Vagina (tissue), 2 donors: ENCODE data around the gene MBNL2. TPM values are rescaled to one million over a fixed set of nuclear protein-coding genes. Genes with fewer than 3 reads are reported as not detected.

Source experiments
- DNase-seq, 2 donors: peaks; one replicate each; pipeline ENCODE4 v3.0.0-alpha.2; 2017; ENCODE audit errors: extremely low spot score in 2 of 2
- H3K27ac ChIP-seq: fragments of 200-600 bp; sonication (generic); one replicate; pipeline ENCODE4 v1.5.1; 2019
- H3K27me3 ChIP-seq: fragments of 200-600 bp; sonication (generic); one replicate; pipeline ENCODE4 v1.5.1; 2019
- H3K36me3 ChIP-seq, 2 donors: fragments of 200-600 bp; sonication (generic); one replicate each; pipeline ENCODE4 v1.5.1; 2017 to 2019
- H3K4me1 ChIP-seq: fragments of 200-600 bp; sonication (generic); one replicate; pipeline ENCODE4 v1.5.1; 2019
- H3K4me3 ChIP-seq, 2 donors: fragments of 200-600 bp; sonication (generic); 1 replicate in 1 of 2; 2 replicates in 1 of 2; pipeline ENCODE4 v1.5.1; 2016 to 2019
- H3K9me3 ChIP-seq: fragments of 200-600 bp; sonication (generic); one replicate; pipeline ENCODE4 v1.5.1; 2019
- POLR2A ChIP-seq, 2 donors: fragments of 450-650 bp; IDR thresholded peaks; one replicate each; pipeline ENCODE4 v1.6.1; 2017; ENCODE audit warnings: antibody characterized with exemption in 2 of 2, mild to moderate bottlenecking in 2 of 2, moderate library complexity in 2 of 2
- POLR2AphosphoS5 ChIP-seq, 2 donors: sonication (generic); formaldehyde crosslinking; IDR thresholded peaks; one replicate each; pipeline ENCODE4 v1.9.0; 2017; ENCODE audit warnings: antibody characterized with exemption in 2 of 2, mild to moderate bottlenecking in 2 of 2, low read depth in 1 of 2; ENCODE audit not compliant: insufficient read depth in 1 of 2
- intact Hi-C: fragments of 100-400 bp; cut with DNase I; formaldehyde crosslinking; loops from one replicate; pipeline ENCODE4 v1.15.1; 2023
- total RNA-seq: library from RNA; depleted of rRNA; stranded (reverse); fragments of >200 nt; gene quantifications from one replicate; pipeline ENCODE4 v1.2.3, GENCODE V29; 2016
- TF ChIP-seq, protein P1 (sequence below), 3 experiments: fragments of 450-650 bp in 2 of 3; fragments of 200-600 bp in 1 of 3; sonication (generic) in 1 of 3; IDR thresholded peaks; one replicate each; pipeline ENCODE4 v1.5.1; 2017 to 2019; ENCODE audit warnings: antibody characterized with exemption in 3 of 3, mild to moderate bottlenecking in 2 of 3, moderate library complexity in 2 of 3

The MBNL2 gene
- total RNA-seq, 1 donor from 2014 or later, result 63.1 TPM

DNA sequence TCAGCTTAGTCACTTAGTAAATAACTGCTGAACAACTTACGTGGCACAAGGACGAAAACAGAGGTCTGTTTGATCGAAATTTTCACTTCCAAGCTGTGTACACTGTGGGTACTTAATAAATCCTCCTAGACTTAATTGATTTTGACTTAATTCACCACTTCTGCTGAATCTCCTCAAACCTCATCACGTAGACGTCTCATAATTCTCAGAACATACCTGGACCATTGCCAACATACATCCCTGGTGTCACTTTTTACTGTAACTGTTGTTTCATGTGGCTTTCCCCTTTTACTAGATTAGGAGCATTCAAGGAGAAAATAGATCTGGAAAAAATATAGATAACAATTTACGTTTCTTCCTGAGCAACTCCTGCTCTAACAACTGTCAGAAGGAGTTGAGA lies 105.0 kb downstream of the MBNL2 start:
- Histone ChIP-seq H3K27me3 (no peaks in the 10 kb centered on the region), H3K4me1 (peaks cover 33% of the 10 kb centered on the region), H3K36me3 (no peaks in the 10 kb centered on the region), H3K4me3 (no peak overlapping the region), H3K27ac (no peak overlapping the region), H3K9me3 (no peaks in the 10 kb centered on the region)
- TF ChIP-seq POLR2AphosphoS5 (IDR thresholded peaks at IDR 0.05; ENCODE audit: insufficient read depth in 1 of 2, low read depth in 1 of 2) (no peak), POLR2A (IDR thresholded peaks at IDR 0.05) (no peak)
- TF ChIP-seq, protein P1, sequence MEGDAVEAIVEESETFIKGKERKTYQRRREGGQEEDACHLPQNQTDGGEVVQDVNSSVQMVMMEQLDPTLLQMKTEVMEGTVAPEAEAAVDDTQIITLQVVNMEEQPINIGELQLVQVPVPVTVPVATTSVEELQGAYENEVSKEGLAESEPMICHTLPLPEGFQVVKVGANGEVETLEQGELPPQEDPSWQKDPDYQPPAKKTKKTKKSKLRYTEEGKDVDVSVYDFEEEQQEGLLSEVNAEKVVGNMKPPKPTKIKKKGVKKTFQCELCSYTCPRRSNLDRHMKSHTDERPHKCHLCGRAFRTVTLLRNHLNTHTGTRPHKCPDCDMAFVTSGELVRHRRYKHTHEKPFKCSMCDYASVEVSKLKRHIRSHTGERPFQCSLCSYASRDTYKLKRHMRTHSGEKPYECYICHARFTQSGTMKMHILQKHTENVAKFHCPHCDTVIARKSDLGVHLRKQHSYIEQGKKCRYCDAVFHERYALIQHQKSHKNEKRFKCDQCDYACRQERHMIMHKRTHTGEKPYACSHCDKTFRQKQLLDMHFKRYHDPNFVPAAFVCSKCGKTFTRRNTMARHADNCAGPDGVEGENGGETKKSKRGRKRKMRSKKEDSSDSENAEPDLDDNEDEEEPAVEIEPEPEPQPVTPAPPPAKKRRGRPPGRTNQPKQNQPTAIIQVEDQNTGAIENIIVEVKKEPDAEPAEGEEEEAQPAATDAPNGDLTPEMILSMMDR (IDR thresholded peaks at IDR 0.05), result no peak
- no peak for DNase-seq
- intact Hi-C loops, result no loop called here

DNA sequence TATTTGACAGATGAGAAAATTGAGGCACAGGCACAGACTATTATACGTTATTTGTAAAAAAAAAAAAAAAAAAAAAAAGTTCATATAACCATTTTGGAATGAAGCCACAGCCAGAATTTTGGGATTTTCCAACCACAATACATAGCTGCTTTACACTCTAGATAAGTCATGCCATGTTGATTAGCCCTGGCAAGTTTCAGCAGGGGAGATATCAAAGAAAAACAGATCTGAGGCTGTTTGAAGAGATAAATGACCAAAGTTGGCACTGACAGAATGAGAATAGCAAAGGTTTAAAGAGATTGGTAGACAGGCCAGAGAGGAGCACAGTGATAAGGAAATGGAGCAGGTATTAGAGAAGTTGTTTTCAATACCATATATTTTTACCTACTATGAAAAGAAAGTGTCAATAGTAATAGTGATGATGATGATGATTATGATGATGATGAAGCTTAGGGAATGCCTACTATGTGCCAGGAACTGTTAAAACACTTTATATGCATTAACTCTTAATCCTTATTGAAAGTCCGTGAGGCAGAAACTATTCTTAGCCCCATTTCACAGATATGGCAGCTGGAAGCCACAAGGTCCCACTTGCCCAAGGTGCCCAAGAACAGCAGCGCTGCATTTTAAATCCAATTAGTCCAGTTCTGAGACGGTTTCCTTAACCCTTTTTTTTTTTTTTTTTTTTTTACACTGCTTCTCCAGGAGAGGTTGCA lies 105.5 kb downstream of the MBNL2 start:
- Histone ChIP-seq H3K4me1 (peaks cover 34% of the 10 kb centered on the region), H3K27me3 (no peaks in the 10 kb centered on the region), H3K36me3 (no peaks in the 10 kb centered on the region), H3K9me3 (no peaks in the 10 kb centered on the region), H3K27ac (no peak overlapping the region), H3K4me3 (no peak overlapping the region)
- intact Hi-C loops, result no loop called here
- TF ChIP-seq, protein P1 (IDR thresholded peaks at IDR 0.05), result no peak
- TF ChIP-seq POLR2AphosphoS5 (IDR thresholded peaks at IDR 0.05; ENCODE audit: insufficient read depth in 1 of 2, low read depth in 1 of 2) (no peak), POLR2A (IDR thresholded peaks at IDR 0.05) (no peak)
- DNase-seq, result no peak

DNA sequence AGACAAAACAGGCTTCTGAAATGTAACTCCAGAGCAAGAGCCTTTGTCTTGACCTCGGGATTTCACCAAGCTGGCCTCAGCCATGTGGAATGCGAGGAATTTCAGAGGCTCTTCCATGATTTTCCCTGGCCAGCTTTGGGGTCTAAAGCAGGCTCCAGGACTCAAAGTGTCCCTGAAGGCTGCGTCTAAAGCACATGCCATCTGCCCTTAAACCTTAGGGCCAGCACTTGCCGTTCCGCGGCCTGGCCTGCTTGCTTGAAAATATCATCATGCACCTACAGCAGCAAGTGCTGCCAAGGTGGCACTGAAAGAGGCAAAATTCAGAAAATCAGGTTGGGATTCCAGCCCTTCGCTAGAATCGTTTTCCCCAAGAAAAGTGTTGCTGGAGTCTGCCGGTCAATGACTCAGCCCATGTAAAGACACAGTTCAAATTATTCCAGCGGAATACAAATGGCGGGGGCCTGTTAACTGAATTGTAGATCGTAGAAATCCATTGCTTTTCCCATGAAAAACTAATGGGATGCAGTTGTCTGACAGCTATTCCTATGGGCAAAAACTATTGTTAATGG lies 106.2 kb downstream of the MBNL2 start:
- H3K27me3 ChIP-seq, result no peaks in the 10 kb centered on the region
- peaks cover 40% of the 10 kb centered on the region for H3K4me1 ChIP-seq
- H3K4me3 ChIP-seq, result no peak overlapping the region
- H3K36me3 ChIP-seq, result no peaks in the 10 kb centered on the region
- DNase-seq, result no peak
- H3K27ac ChIP-seq, result no peak overlapping the region
- TF ChIP-seq POLR2A (IDR thresholded peaks at IDR 0.05) (no peak), POLR2AphosphoS5 (IDR thresholded peaks at IDR 0.05; ENCODE audit: insufficient read depth in 1 of 2, low read depth in 1 of 2) (no peak)
- TF ChIP-seq, protein P1 (IDR thresholded peaks at IDR 0.05), result no peak
- no peaks in the 10 kb centered on the region for H3K9me3 ChIP-seq
- intact Hi-C loops, result no loop called here

DNA sequence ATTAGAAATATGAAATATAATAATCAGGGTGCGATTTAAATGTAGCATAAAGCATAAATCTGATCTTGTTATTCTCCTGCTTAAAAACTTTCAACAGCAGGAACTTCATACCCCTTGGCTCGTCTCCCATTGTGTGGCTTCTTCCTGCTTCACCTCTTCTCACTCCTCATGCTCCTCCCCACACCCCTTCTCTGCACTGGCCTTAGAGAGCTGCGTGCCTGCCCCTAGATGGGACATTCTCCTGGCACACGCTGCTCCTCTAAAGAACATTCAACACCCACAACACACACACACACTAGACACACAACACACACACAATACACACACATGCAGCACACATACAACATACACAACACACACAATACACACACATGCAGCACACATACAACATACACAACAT lies 107.2 kb downstream of the MBNL2 start:
- Histone ChIP-seq H3K4me3 (no peak overlapping the region), H3K36me3 (no peaks in the 10 kb centered on the region), H3K9me3 (no peaks in the 10 kb centered on the region), H3K27ac (no peak overlapping the region), H3K27me3 (no peaks in the 10 kb centered on the region), H3K4me1 (peaks cover 43% of the 10 kb centered on the region)
- no peak for DNase-seq
- intact Hi-C loops, result no loop called here
- TF ChIP-seq POLR2AphosphoS5 (IDR thresholded peaks at IDR 0.05; ENCODE audit: insufficient read depth in 1 of 2, low read depth in 1 of 2) (no peak), POLR2A (IDR thresholded peaks at IDR 0.05) (no peak)
- TF ChIP-seq, protein P1 (IDR thresholded peaks at IDR 0.05), result no peak

DNA sequence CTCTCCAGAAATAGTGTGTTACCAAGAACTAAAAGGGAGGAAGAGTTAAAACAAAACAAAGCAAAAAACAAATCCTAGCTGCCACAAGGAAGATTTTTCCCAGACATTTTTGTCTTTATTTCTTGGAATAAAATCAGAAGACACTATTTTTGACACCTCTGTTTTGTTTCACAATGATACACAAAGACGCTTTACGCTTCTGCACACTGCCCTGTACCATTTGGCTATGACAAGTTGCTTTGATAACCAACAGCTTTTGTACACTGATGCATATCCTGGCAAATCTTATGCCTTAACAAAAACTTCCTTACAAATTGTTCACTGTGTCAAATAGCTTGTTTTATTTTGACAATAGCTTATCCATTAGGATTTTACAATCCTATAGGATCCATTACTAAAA lies 108.3 kb downstream of the MBNL2 start:
- Histone ChIP-seq H3K9me3 (no peaks in the 10 kb centered on the region), H3K27me3 (no peaks in the 10 kb centered on the region), H3K4me3 (no peak overlapping the region), H3K4me1 (peaks cover 51% of the 10 kb centered on the region), H3K36me3 (no peaks in the 10 kb centered on the region), H3K27ac (no peak overlapping the region)
- no peak for DNase-seq
- intact Hi-C loops, result no loop called here
- TF ChIP-seq POLR2A (IDR thresholded peaks at IDR 0.05), result no peak
- TF ChIP-seq POLR2AphosphoS5 (IDR thresholded peaks at IDR 0.05; ENCODE audit: insufficient read depth in 1 of 2, low read depth in 1 of 2), result no peak
- TF ChIP-seq, protein P1 (IDR thresholded peaks at IDR 0.05), result no peak
